HepG2 (cell line): ENCODE results near the gene NTN5. TPM values are rescaled to one million over a fixed set of nuclear protein-coding genes. Genes with fewer than 3 reads are reported as not detected.

Experiments
- ADNP ChIP-seq: sonication (generic); formaldehyde crosslinking; IDR thresholded peaks from 2 replicates; pipeline ENCODE4 v1.4.0; 2020; ENCODE audit warnings: missing genetic modification reagents
- CREM ChIP-seq, 2 experiments: sonication (generic) in 1 of 2; formaldehyde crosslinking in 1 of 2; IDR thresholded peaks; 2 replicates each; pipeline versions ENCODE4 v1.4.0 to v1.6.1; 2016 to 2020; ENCODE audit warnings: antibody characterized with exemption in 1 of 2, mild to moderate bottlenecking in 1 of 2, missing genetic modification reagents in 1 of 2
- DR1 ChIP-seq: sonication (generic); formaldehyde crosslinking; IDR thresholded peaks from 2 replicates; pipeline ENCODE4 v1.8.0; 2021; ENCODE audit warnings: mild to moderate bottlenecking, missing genetic modification reagents, inconsistent platforms
- HMG20A ChIP-seq: IDR thresholded peaks from 2 replicates; pipeline ENCODE4 v1.6.1; 2016; ENCODE audit warnings: borderline replicate concordance
- IRF2 ChIP-seq: IDR thresholded peaks from 2 replicates; pipeline ENCODE4 v1.6.1; 2018; ENCODE audit warnings: missing genetic modification reagents, missing compliant biosample characterization
- NBN ChIP-seq: fragments of 450-650 bp; conservative IDR thresholded peaks from 2 replicates; pipeline ENCODE4 v1.6.1; 2017
- NFE2L1 ChIP-seq: sonication (generic); formaldehyde crosslinking; IDR thresholded peaks from 2 replicates; pipeline ENCODE4 v1.4.0; 2020; ENCODE audit warnings: missing genetic modification reagents, mild to moderate bottlenecking, borderline replicate concordance
- RFX3 ChIP-seq: IDR thresholded peaks from 2 replicates; pipeline ENCODE4 v1.6.1; 2016; ENCODE audit warnings: missing biosample characterization, missing genetic modification reagents
- SOX5 ChIP-seq: IDR thresholded peaks from 2 replicates; pipeline ENCODE4 v1.6.1; 2016; ENCODE audit warnings: borderline replicate concordance
- ZBTB7A ChIP-seq: sonication (generic); formaldehyde crosslinking; IDR thresholded peaks from 2 replicates; pipeline ENCODE4 v1.8.0; 2022; ENCODE audit warnings: mild to moderate bottlenecking, missing genetic modification reagents
- ZC3H4 ChIP-seq: sonication (generic); formaldehyde crosslinking; IDR thresholded peaks from 2 replicates; pipeline ENCODE4 v1.4.0; 2020; ENCODE audit warnings: missing genetic modification reagents, borderline replicate concordance
- ZEB1 ChIP-seq: IDR thresholded peaks from 2 replicates; pipeline ENCODE4 v1.6.1; 2012; ENCODE audit warnings: mild to moderate bottlenecking, low read depth, inconsistent platforms; ENCODE audit not compliant: insufficient replicate concordance
- ZNF264 ChIP-seq: sonication (generic); formaldehyde crosslinking; IDR thresholded peaks from 2 replicates; pipeline ENCODE4 v1.4.0; 2020; ENCODE audit warnings: missing genetic modification reagents
- ZNF274 ChIP-seq: sonication (generic); formaldehyde crosslinking; IDR thresholded peaks from 2 replicates; pipeline ENCODE4 v1.5.1; 2020; ENCODE audit warnings: mild to moderate bottlenecking, missing genetic modification reagents
- ZNF350 ChIP-seq: sonication (generic); formaldehyde crosslinking; IDR thresholded peaks from 2 replicates; pipeline ENCODE4 v1.4.0; 2020; ENCODE audit warnings: mild to moderate bottlenecking, low read depth, missing genetic modification reagents, borderline replicate concordance
- ZNF567 ChIP-seq: sonication (generic); formaldehyde crosslinking; IDR thresholded peaks from 2 replicates; pipeline ENCODE4 v1.8.1; 2023; ENCODE audit warnings: mild to moderate bottlenecking, missing genetic modification reagents, borderline replicate concordance
- polyA plus RNA-seq, 8 experiments: library from polyadenylated mRNA; depleted of rRNA in 3 of 8; stranded (reverse) in 7 of 8; unstranded in 1 of 8; fragments of >200 nt; fragmentation: Illumina TruSeq in 4 of 8; extraction: Trizol in 4 of 8; gene quantifications; 2 replicates each; pipeline versions ENCODE4 v1.2.1 to v1.2.3, GENCODE V29; 2011 to 2016; ENCODE audit warnings: low read depth in 4 of 8, missing spikeins in 1 of 8, mixed read lengths in 1 of 8; ENCODE audit not compliant: insufficient read depth in 1 of 8
- total RNA-seq, 5 experiments: library from RNA; depleted of rRNA; stranded (reverse); fragments of >200 nt; fragmentation: Illumina TruSeq; extraction: Trizol; gene quantifications; 2 replicates each; pipeline ENCODE4 v1.2.3, GENCODE V29; 2016; ENCODE audit warnings: low read depth in 1 of 5
- TF ChIP-seq, protein P1 (sequence below): sonication (generic); formaldehyde crosslinking; IDR thresholded peaks from 2 replicates; pipeline ENCODE4 v1.4.0; 2020; ENCODE audit warnings: missing genetic modification reagents, mild to moderate bottlenecking, borderline replicate concordance
- TF ChIP-seq, protein P2 (sequence below): sonication (generic); formaldehyde crosslinking; IDR thresholded peaks from 2 replicates; pipeline ENCODE4 v1.8.1; 2023; ENCODE audit warnings: missing genetic modification reagents, inconsistent platforms, borderline replicate concordance
- TF ChIP-seq, protein P3 (sequence below): sonication (generic); formaldehyde crosslinking; IDR thresholded peaks from 2 replicates; pipeline ENCODE4 v1.8.0; 2022; ENCODE audit warnings: mild to moderate bottlenecking, missing genetic modification reagents, borderline replicate concordance

Gene NTN5
- total and polyA plus RNA-seq, 2 of the 13 experiments (the other 11 are each of a cell fraction or from before 2014, with no cell fraction given) = 0.05 TPM; not detected in 1

DNA sequence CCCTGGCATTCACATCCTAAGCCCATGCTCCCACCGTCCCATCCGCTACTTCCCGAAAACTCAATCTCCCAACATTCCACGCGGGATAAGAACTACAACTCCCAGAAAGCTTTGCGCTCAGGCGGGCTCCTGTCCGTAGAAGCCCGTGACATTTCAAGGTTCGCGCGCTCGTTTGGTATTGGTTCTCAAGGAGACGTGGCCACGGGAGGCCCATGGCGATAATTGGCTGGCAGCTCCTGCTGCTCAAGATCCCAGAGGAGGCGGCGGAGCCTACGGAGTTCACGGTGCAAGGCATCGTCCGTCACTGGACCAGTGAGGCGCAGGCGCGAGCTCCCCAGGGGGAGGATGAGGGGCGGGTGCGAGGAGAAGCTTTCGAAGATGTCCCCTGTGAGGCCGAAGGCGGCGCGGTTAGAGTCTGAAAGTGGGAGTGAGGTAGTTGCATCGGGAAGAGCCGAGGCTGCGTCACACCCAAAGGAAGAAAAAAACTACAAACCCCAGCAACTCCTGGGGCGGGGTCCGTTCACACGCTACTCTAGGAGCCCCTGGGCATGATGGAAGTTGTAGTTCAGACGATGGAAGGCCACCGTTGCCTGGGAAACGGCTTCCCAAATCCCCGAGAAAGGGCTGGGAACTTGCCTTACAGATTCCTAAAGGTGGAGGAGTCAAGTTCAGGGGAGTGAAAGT lies 47.9 kb upstream of the NTN5 start (continued):
- TF ChIP-seq IRF2 = peak; percentile 72; the same call in 1 of the 2 replicates
- no peak for TF ChIP-seq HMG20A (CRISPR knock-in tag)
- TF ChIP-seq, protein P1, sequence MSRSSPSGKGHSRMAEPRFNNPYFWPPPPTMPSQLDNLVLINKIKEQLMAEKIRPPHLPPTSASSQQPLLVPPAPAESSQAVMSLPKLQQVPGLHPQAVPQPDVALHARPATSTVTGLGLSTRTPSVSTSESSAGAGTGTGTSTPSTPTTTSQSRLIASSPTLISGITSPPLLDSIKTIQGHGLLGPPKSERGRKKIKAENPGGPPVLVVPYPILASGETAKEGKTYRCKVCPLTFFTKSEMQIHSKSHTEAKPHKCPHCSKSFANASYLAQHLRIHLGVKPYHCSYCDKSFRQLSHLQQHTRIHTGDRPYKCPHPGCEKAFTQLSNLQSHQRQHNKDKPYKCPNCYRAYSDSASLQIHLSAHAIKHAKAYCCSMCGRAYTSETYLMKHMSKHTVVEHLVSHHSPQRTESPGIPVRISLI (CRISPR knock-in tag) = peak; percentile 37; the same call in 1 of the 2 replicates
- TF ChIP-seq ADNP (CRISPR knock-in tag) = no peak
- no peak for TF ChIP-seq NFE2L1 (CRISPR knock-in tag)
- TF ChIP-seq SOX5 = peak; percentile 62; the same call in 1 of the 2 replicates
- TF ChIP-seq ZNF274 (CRISPR knock-in tag) = 0 out of 2 replicates have a peak, but pooled peaks have one; percentile 53
- no peak for TF ChIP-seq ZBTB7A (CRISPR knock-in tag)
- TF ChIP-seq, protein P2, sequence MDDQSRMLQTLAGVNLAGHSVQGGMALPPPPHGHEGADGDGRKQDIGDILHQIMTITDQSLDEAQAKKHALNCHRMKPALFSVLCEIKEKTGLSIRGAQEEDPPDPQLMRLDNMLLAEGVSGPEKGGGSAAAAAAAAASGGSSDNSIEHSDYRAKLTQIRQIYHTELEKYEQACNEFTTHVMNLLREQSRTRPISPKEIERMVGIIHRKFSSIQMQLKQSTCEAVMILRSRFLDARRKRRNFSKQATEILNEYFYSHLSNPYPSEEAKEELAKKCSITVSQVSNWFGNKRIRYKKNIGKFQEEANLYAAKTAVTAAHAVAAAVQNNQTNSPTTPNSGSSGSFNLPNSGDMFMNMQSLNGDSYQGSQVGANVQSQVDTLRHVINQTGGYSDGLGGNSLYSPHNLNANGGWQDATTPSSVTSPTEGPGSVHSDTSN (CRISPR knock-in tag) = no peak
- peak; percentile 96 for TF ChIP-seq CREM (IDR thresholded peaks at IDR 0.05)
- TF ChIP-seq CREM (CRISPR knock-in tag; IDR thresholded peaks at IDR 0.05) = no peak
- no peak for TF ChIP-seq ZEB1
- TF ChIP-seq RFX3 = peak; percentile 74
- no peak for TF ChIP-seq ZC3H4 (CRISPR knock-in tag)
- no peak for TF ChIP-seq ZNF567 (CRISPR knock-in tag)
- TF ChIP-seq ZNF350 (CRISPR knock-in tag) = peak; percentile 54; the same call in 1 of the 2 replicates
- 0 out of 2 replicates have a peak, but pooled peaks have one; percentile 17 for TF ChIP-seq DR1 (CRISPR knock-in tag)
- TF ChIP-seq, protein P3, sequence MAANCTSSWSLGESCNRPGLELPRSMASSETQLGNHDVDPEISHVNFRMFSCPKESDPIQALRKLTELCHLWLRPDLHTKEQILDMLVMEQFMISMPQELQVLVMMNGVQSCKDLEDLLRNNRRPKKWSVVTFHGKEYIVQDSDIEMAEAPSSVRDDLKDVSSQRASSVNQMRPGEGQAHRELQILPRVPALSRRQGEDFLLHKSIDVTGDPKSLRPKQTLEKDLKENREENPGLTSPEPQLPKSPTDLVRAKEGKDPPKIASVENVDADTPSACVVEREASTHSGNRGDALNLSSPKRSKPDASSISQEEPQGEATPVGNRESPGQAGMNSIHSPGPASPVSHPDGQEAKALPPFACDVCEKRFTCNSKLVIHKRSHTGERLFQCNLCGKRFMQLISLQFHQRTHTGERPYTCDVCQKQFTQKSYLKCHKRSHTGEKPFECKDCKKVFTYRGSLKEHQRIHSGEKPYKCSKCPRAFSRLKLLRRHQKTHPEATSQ (CRISPR knock-in tag) = no peak
- TF ChIP-seq NBN = no peak
- TF ChIP-seq ZNF264 = no peak
